Heart left ventricle (tissue), 13 donors: ENCODE measurements around the gene MRPL24.

ENCODE experiments used
- CTCF ChIP-seq, 12 donors: fragments of 200-600 bp; sonication (generic) in 4 of 12; IDR thresholded peaks; one replicate each; pipeline versions ENCODE4 v1.5.0 to v1.8.0; 2018 to 2022; ENCODE audit warnings: antibody characterized with exemption in 12 of 12, mild to moderate bottlenecking in 5 of 12
- POLR2A ChIP-seq, 2 donors: fragments of 450-650 bp; IDR thresholded peaks; one replicate each; pipeline ENCODE4 v1.6.1; 2017; ENCODE audit warnings: antibody characterized with exemption in 2 of 2, mild to moderate bottlenecking in 2 of 2, moderate library complexity in 2 of 2
- donor health status: ischemic (EF 13 %, LVEDD 7.1; RV severe dilation, severe dysfunction).
- donor health status: DM: no; HTN: yes; CAD: no.
- donor health status: DM: no; HTN: no; CAD: no.
- donor health status: ischemic (EF 25% LVEDD 6.9; RV normal size, moderate dysfunction).
- donor health status: ischemic (EF 25% LVEDD 5.7; RV mildly dilated, moderate dysfunction).
- donor health status: ischemic (EF 35%, LVEDD 5.7; RV mildly dilated, moderate dysfunction).
- donor health status: nonischemic (EF 11% LVEDD 7.7; RV severe dilation, severe dysfunction).
- donor health status: DM: yes; HTN: yes; CAD: no.
- donor health status: PGD.
- donor health status: ischemic (EF 29% LVEDD 5.4; RV normal size, mild dysfunction).
- donor health status: nonischemic (EF 23%, LVEDD 6.1; RV moderate dilation, normal function).

DNA sequence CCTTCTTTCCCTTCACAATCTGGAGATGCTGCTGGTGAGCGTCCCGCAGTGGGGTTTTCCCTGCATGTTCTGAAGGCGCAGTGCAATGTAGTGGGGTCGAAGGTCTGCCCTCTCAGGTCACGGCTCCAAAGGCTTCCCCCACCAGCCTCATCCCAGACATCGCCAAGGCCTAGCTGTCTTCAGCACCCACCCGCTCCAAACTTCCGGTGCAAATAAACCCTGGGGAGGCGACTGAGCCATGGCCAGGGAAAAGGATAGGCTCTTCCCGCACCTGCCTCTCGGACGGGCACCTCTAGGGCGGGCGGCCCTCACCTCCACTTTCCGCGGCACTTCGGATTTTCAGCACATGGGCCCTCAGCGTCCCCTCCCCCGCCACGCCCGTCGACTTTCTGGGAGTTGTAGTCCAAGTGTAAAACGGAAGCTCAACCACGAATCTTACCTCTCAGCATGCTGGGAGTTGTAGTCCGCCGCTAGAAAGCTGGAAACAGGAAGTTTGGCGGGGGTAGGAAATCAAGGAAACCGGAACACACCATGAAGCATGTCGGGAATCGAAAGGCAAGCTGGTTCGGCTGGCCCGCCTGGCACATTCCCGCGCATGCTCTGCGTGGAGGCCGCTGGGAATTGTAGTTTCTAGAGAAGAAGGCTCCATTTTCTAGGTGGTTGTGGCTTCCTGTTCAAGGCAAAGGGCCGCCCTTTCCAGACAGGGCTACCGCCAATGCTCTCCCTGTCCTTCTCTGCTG is at the start of gene MRPL24:
- TF ChIP-seq POLR2A (IDR thresholded peaks at IDR 0.05) (peak in 1 of 2 donors; percentile 47), CTCF (IDR thresholded peaks at IDR 0.05) (no peak)
